SJSA1 (cell line): ENCODE results near the gene SLC10A7. TPM values are rescaled to one million over a fixed set of nuclear protein-coding genes. Genes with fewer than 3 reads are reported as not detected.
A peak's percentile ranks its signal among the peaks of the same experiment; 100 is the strongest.

Source experiments
- DNase-seq, 2 experiments: peaks; one replicate each; pipeline ENCODE4 v3.0.0-alpha.2; 2015 to 2020; ENCODE audit warnings: low spot score in 2 of 2, low read depth in 1 of 2
- H3K27ac ChIP-seq: fragments of 250-450 bp; sonication (Bioruptor Pico); 2 replicates; pipeline ENCODE4 v1.5.1; 2020; ENCODE audit warnings: mild to moderate bottlenecking, moderate library complexity
- H3K27me3 ChIP-seq: fragments of 250-450 bp; sonication (Bioruptor Pico); replicated peaks from 2 replicates; pipeline ENCODE4 v1.5.1; 2020; ENCODE audit warnings: mild to moderate bottlenecking, moderate library complexity
- H3K36me3 ChIP-seq: fragments of 250-450 bp; sonication (Bioruptor Pico); 2 replicates; pipeline ENCODE4 v1.5.1; 2020; ENCODE audit warnings: mild to moderate bottlenecking
- H3K4me1 ChIP-seq: fragments of 250-450 bp; sonication (Bioruptor Pico); replicated peaks from 2 replicates; pipeline ENCODE4 v1.6.1; 2021; ENCODE audit warnings: mild to moderate bottlenecking
- H3K4me3 ChIP-seq: fragments of 250-450 bp; sonication (Bioruptor Pico); 2 replicates; pipeline ENCODE4 v1.5.1; 2020; ENCODE audit warnings: mild to moderate bottlenecking
- H3K9me3 ChIP-seq: fragments of 250-450 bp; sonication (Bioruptor Pico); replicated peaks from 2 replicates; pipeline ENCODE4 v1.5.1; 2020; ENCODE audit warnings: mild to moderate bottlenecking
- total RNA-seq: library from RNA; depleted of rRNA; stranded (reverse); fragments of >200 nt; shearing (Covaris generic); gene quantifications from 2 replicates; pipeline ENCODE4 v1.2.3, GENCODE V29; 2014

Gene SLC10A7
- total RNA-seq, 1 experiment from 2014 or later, result 13.8 TPM

- no peak for DNase-seq
- H3K4me1 ChIP-seq, result peaks cover 26% of the 10 kb centered on the region
- no peaks in the 10 kb centered on the region for H3K36me3 ChIP-seq
- no peak overlapping the region for H3K4me3 ChIP-seq
- peaks cover 3% of the 10 kb centered on the region; the same call in 1 of the 2 replicates for H3K9me3 ChIP-seq
- H3K27me3 ChIP-seq, result no peaks in the 10 kb centered on the region
- H3K27ac ChIP-seq, result no peak overlapping the region
These were observed 284.6 kb downstream of the SLC10A7 start for GRCh38 chr4:146237092-146237491.

GRCh38 chr4:146236216-146236615, 285.5 kb downstream of the SLC10A7 start:
- DNase-seq, result no peak
- peaks cover 21% of the 10 kb centered on the region for H3K4me1 ChIP-seq
- no peak overlapping the region for H3K27ac ChIP-seq
- no peaks in the 10 kb centered on the region for H3K36me3 ChIP-seq
- H3K4me3 ChIP-seq, result no peak overlapping the region
- no peaks in the 10 kb centered on the region for H3K27me3 ChIP-seq
- peaks cover 3% of the 10 kb centered on the region; the same call in 1 of the 2 replicates for H3K9me3 ChIP-seq

- no peak for DNase-seq
- no peak overlapping the region for H3K4me3 ChIP-seq
- no peaks in the 10 kb centered on the region for H3K36me3 ChIP-seq
These were observed 286.0 kb downstream of the SLC10A7 start for GRCh38 chr4:146235654-146236177.

GRCh38 chr4:146232131-146232722, 289.5 kb downstream of the SLC10A7 start:
- Histone ChIP-seq H3K27ac (no peak overlapping the region), H3K36me3 (no peaks in the 10 kb centered on the region), H3K27me3 (no peaks in the 10 kb centered on the region), H3K4me3 (no peak overlapping the region), H3K4me1 (peaks cover 11% of the 10 kb centered on the region), H3K9me3 (peaks cover 3% of the 10 kb centered on the region; the same call in 1 of the 2 replicates)
- no peak for DNase-seq

More at GRCh38 chr4:146235654-146236177, 286.0 kb downstream of the SLC10A7 start:
- H3K27ac ChIP-seq, result no peak overlapping the region
- H3K4me1 ChIP-seq, result peaks cover 16% of the 10 kb centered on the region
- H3K9me3 ChIP-seq, result peaks cover 3% of the 10 kb centered on the region; the same call in 1 of the 2 replicates
- H3K27me3 ChIP-seq, result no peaks in the 10 kb centered on the region

- no peak for DNase-seq
- Histone ChIP-seq H3K27ac (no peak overlapping the region), H3K27me3 (no peaks in the 10 kb centered on the region), H3K4me3 (no peak overlapping the region), H3K4me1 (peaks cover 11% of the 10 kb centered on the region), H3K36me3 (no peaks in the 10 kb centered on the region), H3K9me3 (peaks cover 3% of the 10 kb centered on the region; the same call in 1 of the 2 replicates)
These were observed 292.3 kb downstream of the SLC10A7 start for GRCh38 chr4:146229406-146229805.

- peak in 1 of 2 experiments; percentile 51 for DNase-seq
- Histone ChIP-seq H3K4me1 (peaks cover 33% of the 10 kb centered on the region), H3K27me3 (no peaks in the 10 kb centered on the region), H3K9me3 (no peaks in the 10 kb centered on the region), H3K36me3 (no peaks in the 10 kb centered on the region), H3K4me3 (no peak overlapping the region), H3K27ac (peak overlapping the region; percentile 15)
These were observed 297.3 kb downstream of the SLC10A7 start for GRCh38 chr4:146224326-146224966.

- peaks cover 33% of the 10 kb centered on the region for H3K4me1 ChIP-seq
- H3K36me3 ChIP-seq, result no peaks in the 10 kb centered on the region
- H3K27ac ChIP-seq, result peak overlapping the region; percentile 90
- DNase-seq, result peak; percentile 84 to 85
- no peaks in the 10 kb centered on the region for H3K27me3 ChIP-seq
- H3K9me3 ChIP-seq, result no peaks in the 10 kb centered on the region
- H3K4me3 ChIP-seq, result peak overlapping the region; percentile 20
These were observed 299.4 kb downstream of the SLC10A7 start for GRCh38 chr4:146222313-146222712.

- DNase-seq, result no peak
- Histone ChIP-seq H3K4me1 (peaks cover 33% of the 10 kb centered on the region), H3K27me3 (no peaks in the 10 kb centered on the region), H3K4me3 (no peak within 1 kb of the TSS), H3K9me3 (no peaks in the 10 kb centered on the region), H3K27ac (peak within 1 kb of the TSS; percentile 67), H3K36me3 (no peaks in the 10 kb centered on the region)
These were observed 307.5 kb downstream of the SLC10A7 start, which contains the start of gene REELD1 for GRCh38 chr4:146214238-146214637. Gene REELD1, plus strand, starts transcription at chr4:146214538. Its CDS starts 2,415 bp downstream, at chr4:146216953.

- Histone ChIP-seq H3K4me3 (no peak overlapping the region), H3K27ac (peak overlapping the region; percentile 67), H3K36me3 (no peaks in the 10 kb centered on the region), H3K4me1 (peaks cover 33% of the 10 kb centered on the region), H3K9me3 (no peaks in the 10 kb centered on the region), H3K27me3 (no peaks in the 10 kb centered on the region)
- DNase-seq, result peak; percentile 60 to 76
These were observed 309.0 kb downstream of the SLC10A7 start for GRCh38 chr4:146212781-146213180.

- H3K4me3 ChIP-seq, result no peak overlapping the region
- H3K27ac ChIP-seq, result no peak overlapping the region
- H3K36me3 ChIP-seq, result no peaks in the 10 kb centered on the region
- H3K4me1 ChIP-seq, result peaks cover 33% of the 10 kb centered on the region
- H3K27me3 ChIP-seq, result no peaks in the 10 kb centered on the region
- H3K9me3 ChIP-seq, result no peaks in the 10 kb centered on the region
- DNase-seq, result no peak
These were observed 310.3 kb downstream of the SLC10A7 start for GRCh38 chr4:146211440-146211839.

GRCh38 chr4:146210890-146211289, 310.9 kb downstream of the SLC10A7 start:
- Histone ChIP-seq H3K9me3 (no peaks in the 10 kb centered on the region), H3K36me3 (no peaks in the 10 kb centered on the region), H3K27me3 (no peaks in the 10 kb centered on the region), H3K4me1 (peaks cover 33% of the 10 kb centered on the region), H3K27ac (no peak overlapping the region), H3K4me3 (no peak overlapping the region)
- DNase-seq, result no peak

GRCh38 chr4:146207410-146207809, 314.3 kb downstream of the SLC10A7 start:
- Histone ChIP-seq H3K9me3 (no peaks in the 10 kb centered on the region), H3K4me1 (peaks cover 8% of the 10 kb centered on the region), H3K27me3 (no peaks in the 10 kb centered on the region), H3K36me3 (no peaks in the 10 kb centered on the region), H3K4me3 (no peak overlapping the region), H3K27ac (no peak overlapping the region)
- DNase-seq, result no peak
